Cardiac muscle cell (in vitro differentiated cells and primary cell): ENCODE data around the gene TAMALIN. TPM values are rescaled to one million over a fixed set of nuclear protein-coding genes. Genes with fewer than 3 reads are reported as not detected.

Experiments
- DNase-seq, 2 donors: peaks; one replicate each; pipeline versions ENCODE4 v3.0.0 to v3.0.0-alpha.2; 2010 to 2017; ENCODE audit warnings: low read depth in 1 of 2, low spot score in 1 of 2
- H3K27ac ChIP-seq: fragments of 200-600 bp; sonication (generic); 2 replicates; pipeline ENCODE4 v1.5.1; 2016
- H3K27me3 ChIP-seq: fragments of 200-600 bp; sonication (generic); 2 replicates; pipeline ENCODE4 v1.6.0; 2016; ENCODE audit warnings: control low read depth
- H3K36me3 ChIP-seq: fragments of 200-600 bp; sonication (generic); 2 replicates; pipeline ENCODE4 v1.5.1; 2016; ENCODE audit warnings: control low read depth
- H3K4me1 ChIP-seq: fragments of 200-600 bp; sonication (generic); 2 replicates; pipeline ENCODE4 v1.8.1; 2017; ENCODE audit warnings: low read depth, mild to moderate bottlenecking, mixed run types
- H3K4me3 ChIP-seq: fragments of 200-600 bp; sonication (generic); 2 replicates; pipeline ENCODE4 v1.5.1; 2016; ENCODE audit warnings: mild to moderate bottlenecking
- H3K9me3 ChIP-seq: fragments of 200-600 bp; sonication (generic); 2 replicates; pipeline ENCODE4 v1.5.1; 2017; ENCODE audit warnings: low read depth, mild to moderate bottlenecking, control low read depth
- CTCF ChIP-seq: IDR thresholded peaks from 2 replicates; pipeline ENCODE4 v1.5.1; 2012; ENCODE audit warnings: low read depth, mild to moderate bottlenecking, low read length
- polyA plus RNA-seq: library from polyadenylated mRNA; unstranded; fragments of >200 nt; fragmentation: Nextera tagmentation; extraction: Ambion mirVana; gene quantifications from 2 replicates; pipeline ENCODE4 v1.2.1, GENCODE V29; 2016
- total RNA-seq: library from RNA; depleted of rRNA; stranded (reverse); fragments of >200 nt; gene quantifications from 2 replicates; pipeline ENCODE4 v1.2.3, GENCODE V29; 2016

Gene TAMALIN
- total and polyA plus RNA-seq, 2 experiments from 2014 or later, result 8.2 to 12.5 TPM

DNA sequence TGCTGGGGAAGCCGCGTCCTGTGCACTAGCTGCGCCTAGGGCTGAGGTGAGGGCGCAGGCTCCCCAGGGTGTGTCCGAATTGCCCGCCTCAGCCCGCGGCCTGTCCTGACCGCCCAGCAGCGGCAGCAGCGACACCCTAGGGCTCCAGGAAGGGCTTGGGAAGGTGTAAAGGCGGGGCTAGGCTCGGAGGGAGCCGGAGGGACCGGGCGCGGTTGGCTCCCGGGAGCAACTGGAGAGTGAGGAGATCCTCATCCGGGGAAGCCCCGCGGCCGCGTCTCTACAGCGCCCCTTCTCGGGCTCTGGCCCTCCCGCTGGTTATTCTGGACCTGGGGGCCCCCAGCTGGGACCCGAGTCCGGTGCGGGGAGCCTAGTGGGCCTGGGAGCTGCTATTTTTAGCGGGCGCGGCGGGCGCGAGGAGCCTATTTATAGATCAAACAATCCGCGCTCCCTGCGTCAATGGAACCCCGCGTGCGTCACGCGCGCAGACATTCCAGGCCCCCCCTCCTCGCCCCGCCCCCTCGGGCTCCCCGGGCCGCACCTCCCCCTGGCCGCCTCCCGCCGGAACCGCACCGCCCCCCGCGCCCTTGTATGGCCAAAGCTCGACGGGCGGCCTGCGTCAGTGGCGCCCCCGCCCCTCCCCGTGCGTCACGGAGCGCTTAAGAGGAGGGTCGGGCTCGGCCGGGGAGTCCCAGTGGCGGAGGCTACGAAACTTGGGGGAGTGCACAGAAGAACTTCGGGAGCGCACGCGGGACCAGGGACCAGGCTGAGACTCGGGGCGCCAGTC lies 44.2 kb downstream of the TAMALIN start, which contains the start of gene NR4A1:
Gene NR4A1 (plus strand): TSS at position 685 of the 784 bp plus-strand sequence. CDS start 2,887 bp downstream, outside the sequence.
- H3K36me3 ChIP-seq, result no peaks in the 10 kb centered on the region
- peaks cover 5% of the 10 kb centered on the region for H3K4me1 ChIP-seq
- no peaks in the 10 kb centered on the region for H3K27me3 ChIP-seq
- DNase-seq, result peak; percentile 98 to 99
- H3K4me3 ChIP-seq, result peak within 1 kb of the TSS; percentile 45
- TF ChIP-seq CTCF, result peak; percentile 29
- peak within 1 kb of the TSS; percentile 97 for H3K27ac ChIP-seq
- H3K9me3 ChIP-seq, result no peaks in the 10 kb centered on the region

GRCh38 chr12:52052468-52053186 lies 45.9 kb downstream of the TAMALIN start:
- DNase-seq, result peak in 1 of 2 donors; percentile 55
- Histone ChIP-seq H3K36me3 (peaks cover 3% of the 10 kb centered on the region), H3K4me3 (no peak overlapping the region), H3K27ac (no peak overlapping the region), H3K9me3 (no peaks in the 10 kb centered on the region), H3K4me1 (peaks cover 5% of the 10 kb centered on the region), H3K27me3 (no peaks in the 10 kb centered on the region)
- no peak for TF ChIP-seq CTCF

GRCh38 chr12:52053536-52054209 lies 46.9 kb downstream of the TAMALIN start:
- no peak overlapping the region for H3K27ac ChIP-seq
- no peak overlapping the region for H3K4me3 ChIP-seq
- H3K4me1 ChIP-seq, result peaks cover 5% of the 10 kb centered on the region
- H3K27me3 ChIP-seq, result no peaks in the 10 kb centered on the region
- no peak for TF ChIP-seq CTCF
- H3K9me3 ChIP-seq, result no peaks in the 10 kb centered on the region
- peak in 1 of 2 donors; percentile 48 for DNase-seq
- H3K36me3 ChIP-seq, result peaks cover 10% of the 10 kb centered on the region

DNA sequence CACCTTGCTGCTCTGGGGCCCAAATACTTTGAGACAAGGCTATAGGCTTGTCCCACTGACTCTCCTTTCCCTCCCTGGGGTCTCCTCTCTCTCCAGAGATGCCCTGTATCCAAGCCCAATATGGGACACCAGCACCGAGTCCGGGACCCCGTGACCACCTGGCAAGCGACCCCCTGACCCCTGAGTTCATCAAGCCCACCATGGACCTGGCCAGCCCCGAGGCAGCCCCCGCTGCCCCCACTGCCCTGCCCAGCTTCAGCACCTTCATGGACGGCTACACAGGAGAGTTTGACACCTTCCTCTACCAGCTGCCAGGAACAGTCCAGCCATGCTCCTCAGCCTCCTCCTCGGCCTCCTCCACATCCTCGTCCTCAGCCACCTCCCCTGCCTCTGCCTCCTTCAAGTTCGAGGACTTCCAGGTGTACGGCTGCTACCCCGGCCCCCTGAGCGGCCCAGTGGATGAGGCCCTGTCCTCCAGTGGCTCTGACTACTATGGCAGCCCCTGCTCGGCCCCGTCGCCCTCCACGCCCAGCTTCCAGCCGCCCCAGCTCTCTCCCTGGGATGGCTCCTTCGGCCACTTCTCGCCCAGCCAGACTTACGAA lies 47.6 kb downstream of the TAMALIN start:
- no peak for TF ChIP-seq CTCF
- H3K4me1 ChIP-seq, result peaks cover 5% of the 10 kb centered on the region
- peaks cover 10% of the 10 kb centered on the region for H3K36me3 ChIP-seq
- no peaks in the 10 kb centered on the region for H3K9me3 ChIP-seq
- peak in 1 of 2 donors; percentile 42 for DNase-seq
- H3K4me3 ChIP-seq, result no peak overlapping the region
- no peak overlapping the region for H3K27ac ChIP-seq
- H3K27me3 ChIP-seq, result no peaks in the 10 kb centered on the region
